Endodermal cell (in vitro differentiated cells): ENCODE data around the gene GLIS1. TPM values are rescaled to one million over a fixed set of nuclear protein-coding genes. Genes with fewer than 3 reads are reported as not detected.

Experiments
- DNase-seq: peaks from one replicate; pipeline ENCODE4 v3.0.0-alpha.2; 2017
- H3K27ac ChIP-seq: 2 replicates; pipeline ENCODE4 v1.5.1; 2013; ENCODE audit warnings: mild to moderate bottlenecking, low read depth, low read length, moderate library complexity
- H3K27me3 ChIP-seq: 2 replicates; pipeline ENCODE4 v1.6.1; 2013; ENCODE audit warnings: mild to moderate bottlenecking, low read length, moderate library complexity; ENCODE audit not compliant: insufficient read depth, control insufficient read depth, poor library complexity, severe bottlenecking
- H3K36me3 ChIP-seq: 2 replicates; pipeline ENCODE4 v1.7.0; 2013; ENCODE audit warnings: mild to moderate bottlenecking, low read length, moderate library complexity; ENCODE audit not compliant: control insufficient read depth, insufficient read depth
- H3K4me1 ChIP-seq: one replicate; pipeline ENCODE4 v1.7.0; 2013; ENCODE audit warnings: low read length; ENCODE audit not compliant: control insufficient read depth, insufficient read depth
- H3K4me3 ChIP-seq: 2 replicates; pipeline ENCODE4 v1.5.1; 2013; ENCODE audit warnings: mild to moderate bottlenecking, low read length, moderate library complexity
- H3K9ac ChIP-seq: 2 replicates; pipeline ENCODE4 v1.6.1; 2013; ENCODE audit warnings: mild to moderate bottlenecking, low read length, moderate library complexity; ENCODE audit not compliant: poor library complexity, severe bottlenecking; ENCODE audit errors: extremely low read depth
- H3K9me3 ChIP-seq: 2 replicates; pipeline ENCODE4 v1.6.1; 2013; ENCODE audit warnings: mild to moderate bottlenecking, low read length, moderate library complexity; ENCODE audit not compliant: control insufficient read depth
- H3K27ac Mint-ChIP-seq: 2 replicates; pipeline ENCODE4 v1.8.0; 2020; ENCODE audit warnings: mixed read lengths
- H3K27me3 Mint-ChIP-seq: 2 replicates; pipeline ENCODE4 v1.8.0; 2021; ENCODE audit warnings: mild to moderate bottlenecking, mixed read lengths; ENCODE audit not compliant: insufficient read depth
- H3K36me3 Mint-ChIP-seq: 2 replicates; pipeline ENCODE4 v1.8.0; 2020; ENCODE audit warnings: low read depth, mixed read lengths
- H3K4me1 Mint-ChIP-seq: 2 replicates; pipeline ENCODE4 v1.8.0; 2020; ENCODE audit warnings: mixed read lengths
- H3K4me3 Mint-ChIP-seq: 2 replicates; pipeline ENCODE4 v1.8.0; 2020; ENCODE audit warnings: mild to moderate bottlenecking, moderate library complexity, mixed read lengths
- H3K9me3 Mint-ChIP-seq: 2 replicates; pipeline ENCODE4 v1.8.0; 2020; ENCODE audit warnings: mild to moderate bottlenecking, mixed read lengths
- CTCF ChIP-seq: fragments of 200-600 bp; sonication (generic); conservative IDR thresholded peaks from 2 replicates; pipeline ENCODE4 v1.5.0; 2021; ENCODE audit warnings: antibody characterized with exemption, mild to moderate bottlenecking
- WGBS, 2 experiments: methylation state at CpG; one replicate each; pipeline versions ENCODE4 v1.1.5 to v1.1.7; 2013; ENCODE audit warnings: missing lambda C conversion rate in 2 of 2, mixed read lengths in 1 of 2; ENCODE audit not compliant: insufficient coverage in 1 of 2, insufficient read length in 1 of 2; 5-methylcytosine and 5-hydroxymethylcytosine counted together
- total RNA-seq, 2 donors: library from RNA; stranded (reverse); fragmentation: NEBNext Ultra II Directional in 1 of 2; extraction: Animal tissue kit (Norgen Biotek cat#: 25700) in 1 of 2; gene quantifications; 2 replicates in 1 of 2; 3 replicates in 1 of 2; pipeline ENCODE4 v1.2.1, GENCODE V29; 2021

Gene GLIS1
- total RNA-seq, 2 donors from 2014 or later, result 2.1 to 3.9 TPM

GRCh38 chr1:53658489-53659230 lies 80.3 kb downstream of the GLIS1 start:
- Histone ChIP-seq H3K9me3 (no peaks in the 10 kb centered on the region), H3K27ac (no peak overlapping the region), H3K4me1 (no peaks in the 10 kb centered on the region), H3K9ac (no peak overlapping the region), H3K36me3 (no peaks in the 10 kb centered on the region), H3K27me3 (no peaks in the 10 kb centered on the region), H3K4me3 (no peak overlapping the region)
- no peak for TF ChIP-seq CTCF
- Mint-ChIP-seq H3K4me3 (no peak overlapping the region), H3K4me1 (peaks cover 18% of the 10 kb centered on the region), H3K9me3 (no peaks in the 10 kb centered on the region), H3K27me3 (no peaks in the 10 kb centered on the region), H3K36me3 (no peaks in the 10 kb centered on the region), H3K27ac (no peak overlapping the region)
- WGBS, 2 experiments, result 91 to 96% methylated on average over 6 to 8 of the region's 8 CpGs
- no peak for DNase-seq

- Mint-ChIP-seq H3K36me3 (no peaks in the 10 kb centered on the region), H3K27me3 (peaks cover 3% of the 10 kb centered on the region), H3K4me1 (peaks cover 18% of the 10 kb centered on the region), H3K4me3 (no peak overlapping the region), H3K27ac (no peak overlapping the region), H3K9me3 (no peaks in the 10 kb centered on the region)
- TF ChIP-seq CTCF, result no peak
- Histone ChIP-seq H3K36me3 (no peaks in the 10 kb centered on the region), H3K4me3 (no peak overlapping the region), H3K9me3 (no peaks in the 10 kb centered on the region), H3K9ac (no peak overlapping the region), H3K27me3 (no peaks in the 10 kb centered on the region), H3K4me1 (no peaks in the 10 kb centered on the region), H3K27ac (no peak overlapping the region)
- 100% methylated on average over 1 of the region's 1 CpG for WGBS, 2 experiments
- DNase-seq, result no peak
Measured at GRCh38 chr1:53657891-53658396, 81.0 kb downstream of the GLIS1 start.

- no peaks in the 10 kb centered on the region for H3K9me3 Mint-ChIP-seq
- H3K4me3 ChIP-seq, result no peak overlapping the region
- no peak for DNase-seq
- no peak overlapping the region for H3K27ac Mint-ChIP-seq
- no peak overlapping the region for H3K4me3 Mint-ChIP-seq
- H3K27ac ChIP-seq, result no peak overlapping the region
- no peak overlapping the region for H3K9ac ChIP-seq
- peaks cover 18% of the 10 kb centered on the region for H3K4me1 Mint-ChIP-seq
- no peaks in the 10 kb centered on the region for H3K4me1 ChIP-seq
- H3K27me3 Mint-ChIP-seq, result peaks cover 3% of the 10 kb centered on the region
- no peaks in the 10 kb centered on the region for H3K9me3 ChIP-seq
- TF ChIP-seq CTCF, result no peak
- H3K27me3 ChIP-seq, result no peaks in the 10 kb centered on the region
- no peaks in the 10 kb centered on the region for H3K36me3 Mint-ChIP-seq
- no peaks in the 10 kb centered on the region for H3K36me3 ChIP-seq
- 44% methylated on average over 4 of the region's 4 CpGs; no CpG with 5 or more reads in 1 of the 2 experiments for WGBS, 2 experiments
Measured at GRCh38 chr1:53657531-53657805, 81.5 kb downstream of the GLIS1 start.
